ENCODE measurements around the gene RUFY4.

GRCh38 chr2:218029366-218030360 lies 39.4 kb upstream of the RUFY4 start:
- TF ChIP-seq CTCF (conservative IDR thresholded peaks at IDR 0.05; ENCODE audit: low read depth in 2 of 2) (no peak), EZH2 (IDR thresholded peaks at IDR 0.05; ENCODE audit: low read depth, unreplicated experiment) (no peak), EZH2phosphoT487 (IDR thresholded peaks at IDR 0.05; ENCODE audit: unreplicated experiment) (no peak), POLR2AphosphoS5 (IDR thresholded peaks at IDR 0.05; ENCODE audit: low read depth) (no peak)

All from GM23338 (cell line).